ENCODE results near the gene PHF13. TPM values are rescaled to one million over a fixed set of nuclear protein-coding genes. Genes with fewer than 3 reads are reported as not detected.

Gene PHF13
- total and polyA plus RNA-seq, 12 donors = 3.7 to 12.2 (median 7.6) TPM

GRCh38 chr1:6572653-6573383 is 40.7 kb upstream of the PHF13 start:
- WGBS, 2 donors = 75 to 78% methylated on average over 12 of the region's 12 CpGs
- intact Hi-C loops (cut with DNase I) = loop anchor here in 1 of 10 donors (5.0 kb wide), 1 partner anchor 54 kb away; no protein-coding TSS in a partner anchor
- Histone ChIP-seq H3K36me3 (no peaks in the 10 kb centered on the region), H3K9me3 (peaks cover 0 to 8% (median 0%) of the 10 kb centered on the region in 11 donors), H3K27ac (no peak overlapping the region), H3K4me1 (peaks cover 0 to 2% (median 0%) of the 10 kb centered on the region in 9 donors), H3K27me3 (no peaks in the 10 kb centered on the region), H3K4me3 (no peak overlapping the region)
- DNase-seq (no peak), ATAC-seq (no peak)
- TF ChIP-seq CTCF (IDR thresholded peaks at IDR 0.05) = no peak

DNA sequence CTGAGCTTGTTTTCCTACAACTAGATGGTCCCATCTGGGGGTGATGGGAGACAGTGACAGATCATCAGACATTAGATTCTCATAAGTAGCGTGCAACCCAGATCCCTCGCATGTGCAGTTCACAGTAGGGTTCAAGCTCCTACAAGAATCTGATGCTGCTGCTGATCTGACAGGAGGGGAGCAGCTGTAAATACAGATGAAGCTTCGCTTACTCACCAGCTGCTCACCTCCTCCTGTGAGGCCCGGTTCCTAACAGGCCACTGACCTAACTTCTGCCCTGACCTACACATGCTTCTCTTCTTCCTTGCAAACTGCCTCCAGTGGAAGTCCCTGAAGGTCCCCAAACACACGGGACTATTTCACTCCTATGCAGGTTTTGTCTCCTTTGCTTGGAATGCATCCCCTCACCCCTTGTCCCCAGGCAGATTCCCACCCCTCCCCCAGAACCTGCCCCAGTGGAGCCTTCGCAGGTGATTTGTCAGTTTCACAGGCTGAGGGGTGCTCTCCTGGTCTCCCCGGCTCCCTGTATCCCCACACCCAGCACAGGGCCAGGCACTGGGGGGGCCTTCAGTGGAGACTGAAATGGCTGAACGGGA is 39.4 kb upstream of the PHF13 start:
- Histone ChIP-seq H3K36me3 (no peaks in the 10 kb centered on the region), H3K27ac (no peak overlapping the region), H3K4me1 (peaks cover 2 to 16% (median 9%) of the 10 kb centered on the region in 9 donors), H3K27me3 (no peaks in the 10 kb centered on the region), H3K4me3 (no peak overlapping the region), H3K9me3 (peaks cover 0 to 8% (median 0%) of the 10 kb centered on the region in 11 donors)
- ATAC-seq (no peak), DNase-seq (no peak)
- intact Hi-C loops (cut with DNase I) = loop anchor here in 1 of 10 donors (5.0 kb wide), 1 partner anchor 53 kb away; no protein-coding TSS in a partner anchor
- TF ChIP-seq CTCF (IDR thresholded peaks at IDR 0.05) = no peak
- WGBS, 2 donors = 78 to 84% methylated on average over 8 of the region's 8 CpGs

- no peak overlapping the region for H3K4me3 ChIP-seq
- no peak for TF ChIP-seq CTCF (IDR thresholded peaks at IDR 0.05)
- no peak overlapping the region for H3K27ac ChIP-seq
- H3K9me3 ChIP-seq = peaks cover 0 to 8% (median 0%) of the 10 kb centered on the region in 11 donors
- no peaks in the 10 kb centered on the region for H3K27me3 ChIP-seq
- WGBS, 2 donors = 84 to 87% methylated on average over 14 of the region's 14 CpGs
- H3K4me1 ChIP-seq = peaks cover 6 to 20% (median 14%) of the 10 kb centered on the region in 9 donors
- DNase-seq (no peak), ATAC-seq (no peak)
- intact Hi-C loops (cut with DNase I) = loop anchor here in 1 of 10 donors (5.0 kb wide), 1 partner anchor 52 kb away; no protein-coding TSS in a partner anchor
- H3K36me3 ChIP-seq = no peaks in the 10 kb centered on the region
These were observed 38.7 kb upstream of the PHF13 start for GRCh38 chr1:6574818-6575217.

DNA sequence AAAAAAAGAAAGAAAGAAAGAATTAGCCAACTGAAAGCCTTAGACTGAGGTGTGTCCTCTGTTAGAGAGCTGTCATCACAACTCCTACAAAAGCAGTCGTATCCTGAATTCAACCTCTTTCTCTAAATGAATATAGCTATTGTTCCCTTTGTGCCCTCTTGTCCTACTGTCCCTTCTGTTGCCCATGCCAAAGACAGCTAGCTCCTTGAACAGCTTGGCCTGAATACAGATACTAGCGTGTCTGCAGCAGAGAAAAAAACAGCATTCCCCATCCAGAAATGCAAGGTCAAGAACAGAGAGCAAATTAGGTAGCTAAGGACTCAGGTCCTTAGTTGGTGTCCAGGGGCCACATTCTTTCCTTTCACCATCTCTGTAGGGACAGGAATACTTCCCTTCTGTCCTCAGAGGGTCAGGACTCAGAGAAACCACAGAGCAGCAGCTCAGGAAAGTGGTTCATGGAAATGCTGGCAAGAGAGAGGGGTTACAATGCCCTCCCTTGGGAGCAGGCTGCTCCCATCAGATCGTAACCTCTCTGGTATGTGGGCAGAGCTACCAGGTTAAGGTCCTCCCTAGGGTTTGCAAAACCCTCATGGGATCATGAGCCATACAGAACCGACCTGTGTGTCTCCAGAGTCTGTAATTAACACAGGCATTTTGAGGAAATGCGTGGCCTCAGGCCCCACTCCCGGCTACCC is 35.6 kb upstream of the PHF13 start:
- Histone ChIP-seq H3K4me1 (peaks cover 18 to 43% (median 40%) of the 10 kb centered on the region in 9 donors), H3K9me3 (no peaks in the 10 kb centered on the region), H3K36me3 (peaks cover 0 to 11% (median 0%) of the 10 kb centered on the region in 9 donors), H3K4me3 (no peak overlapping the region), H3K27me3 (no peaks in the 10 kb centered on the region), H3K27ac (peak overlapping the region in 7 of 10 donors; percentile 25 to 95 (median 93))
- intact Hi-C loops (cut with DNase I) = loop anchor here in 1 of 10 donors (2.0 kb wide), 1 partner anchor 23 kb away; the partner anchor contains the start of genes NOL9 and TAS1R1
- 67 to 70% methylated on average over 6 of the region's 6 CpGs for WGBS, 2 donors
- DNase-seq = no peak
- no peak for TF ChIP-seq CTCF (IDR thresholded peaks at IDR 0.05)
- ATAC-seq = no peak
